ENCODE data around the gene CITED4. TPM values are rescaled to one million over a fixed set of nuclear protein-coding genes. Genes with fewer than 3 reads are reported as not detected.

The CITED4 gene
- total RNA-seq, 1 experiment from 2014 or later, result 9.5 TPM

DNA sequence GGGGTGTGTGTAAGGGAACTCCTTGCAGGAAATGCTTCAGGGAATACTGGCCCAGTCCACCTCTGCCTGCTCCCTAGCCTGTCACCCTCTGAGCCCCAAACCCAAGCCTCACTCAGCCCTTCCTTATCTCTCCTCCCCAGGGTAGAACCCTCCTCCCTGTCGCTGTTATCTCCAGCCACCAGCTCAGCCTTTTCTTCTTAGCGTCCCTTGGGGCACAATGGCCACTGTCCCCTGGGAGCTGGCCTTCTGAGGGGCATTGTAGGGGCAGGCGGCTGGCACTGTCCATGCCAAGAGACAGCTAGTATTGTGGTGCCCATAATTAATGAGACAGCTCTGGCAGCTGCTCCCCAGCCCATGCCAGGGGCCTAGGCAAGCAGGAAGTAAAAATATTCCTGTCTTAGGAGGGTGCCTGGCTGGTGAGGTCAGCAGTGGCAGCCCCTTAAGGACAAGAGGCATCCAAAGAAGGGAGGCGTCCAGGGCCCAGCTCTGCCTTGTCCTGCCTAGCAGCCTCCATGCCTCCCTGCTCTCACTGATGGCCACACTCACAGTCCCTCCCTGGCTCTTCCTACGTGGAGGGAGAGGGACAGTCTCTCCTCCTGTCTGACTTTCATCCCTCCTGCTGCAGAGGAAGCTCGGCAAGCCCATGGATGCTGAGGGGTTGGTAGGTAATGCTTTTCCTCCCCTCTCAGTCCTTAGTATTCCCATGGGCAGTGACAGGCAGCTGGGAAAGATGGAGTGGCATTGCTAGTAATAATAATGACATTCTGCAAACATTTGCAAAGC, 41.1 kb downstream of the CITED4 start:
- H2BK5ac ChIP-seq (ENCODE audit: insufficient read length, low read length), result no peak overlapping the region
- peaks cover 24% of the 10 kb centered on the region for H3K27me3 Mint-ChIP-seq (ENCODE audit: low read depth)

More for the DNA sequence above, 41.1 kb downstream of the CITED4 start:
- H2AFZ ChIP-seq (ENCODE audit: low read length), result no peak overlapping the region
- H4K8ac ChIP-seq (replicated peaks; ENCODE audit: insufficient read length, low read depth, low read length), result no peak overlapping the region
- no peak overlapping the region for H3T11ph ChIP-seq (ENCODE audit: low read length)
- no peak overlapping the region for H2BK15ac ChIP-seq (ENCODE audit: low read depth, low read length)
- H3K14ac ChIP-seq (ENCODE audit: insufficient read depth, low read length), result no peak overlapping the region
- no peak overlapping the region for H4K5ac ChIP-seq (ENCODE audit: insufficient read length, low read depth, low read length)
- no peaks in the 10 kb centered on the region; the same call in 1 of the 2 replicates for H3K27me3 ChIP-seq (ENCODE audit: insufficient read depth, low read length)
- H3K9me3 Mint-ChIP-seq, result no peaks in the 10 kb centered on the region
- H3K23me2 ChIP-seq (ENCODE audit: insufficient read length, low read depth, low read length, poor library complexity, severe bottlenecking), result peaks cover 7% of the 10 kb centered on the region
- no peak overlapping the region for H2BK120ac ChIP-seq (ENCODE audit: low read depth, low read length, poor library complexity, severe bottlenecking)
- no CpG with 5 or more reads among the region's 6 CpGs for WGBS (ENCODE audit: extremely low coverage, insufficient read length, low lambda C conversion rate)
- no peak overlapping the region for H3K4me2 ChIP-seq (ENCODE audit: insufficient read depth, insufficient read length, low read length)
- TF ChIP-seq, protein P1, sequence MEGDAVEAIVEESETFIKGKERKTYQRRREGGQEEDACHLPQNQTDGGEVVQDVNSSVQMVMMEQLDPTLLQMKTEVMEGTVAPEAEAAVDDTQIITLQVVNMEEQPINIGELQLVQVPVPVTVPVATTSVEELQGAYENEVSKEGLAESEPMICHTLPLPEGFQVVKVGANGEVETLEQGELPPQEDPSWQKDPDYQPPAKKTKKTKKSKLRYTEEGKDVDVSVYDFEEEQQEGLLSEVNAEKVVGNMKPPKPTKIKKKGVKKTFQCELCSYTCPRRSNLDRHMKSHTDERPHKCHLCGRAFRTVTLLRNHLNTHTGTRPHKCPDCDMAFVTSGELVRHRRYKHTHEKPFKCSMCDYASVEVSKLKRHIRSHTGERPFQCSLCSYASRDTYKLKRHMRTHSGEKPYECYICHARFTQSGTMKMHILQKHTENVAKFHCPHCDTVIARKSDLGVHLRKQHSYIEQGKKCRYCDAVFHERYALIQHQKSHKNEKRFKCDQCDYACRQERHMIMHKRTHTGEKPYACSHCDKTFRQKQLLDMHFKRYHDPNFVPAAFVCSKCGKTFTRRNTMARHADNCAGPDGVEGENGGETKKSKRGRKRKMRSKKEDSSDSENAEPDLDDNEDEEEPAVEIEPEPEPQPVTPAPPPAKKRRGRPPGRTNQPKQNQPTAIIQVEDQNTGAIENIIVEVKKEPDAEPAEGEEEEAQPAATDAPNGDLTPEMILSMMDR (conservative IDR thresholded peaks at IDR 0.05), result no peak
- peaks cover 8% of the 10 kb centered on the region; the same call in 1 of the 2 replicates for H3K4me1 ChIP-seq (ENCODE audit: insufficient read depth, low read length)
- H3K4me3 Mint-ChIP-seq, result no peak overlapping the region
- H4K91ac ChIP-seq (ENCODE audit: insufficient read length, low read depth, low read length), result no peak overlapping the region
- H2BK20ac ChIP-seq (ENCODE audit: low read depth, low read length, poor library complexity, severe bottlenecking), result no peak overlapping the region
- no peak overlapping the region for H3K56ac ChIP-seq (ENCODE audit: insufficient read length, low read depth, low read length)
- H3K23ac ChIP-seq (ENCODE audit: insufficient read length, low read depth, low read length), result no peak overlapping the region
- no peaks in the 10 kb centered on the region for H3K79me1 ChIP-seq (ENCODE audit: insufficient read depth, low read depth, low read length, poor library complexity, severe bottlenecking)
- H4K20me1 ChIP-seq (ENCODE audit: control insufficient read depth, insufficient read depth, insufficient read length), result no peaks in the 10 kb centered on the region
- H3K4me1 Mint-ChIP-seq, result peaks cover 23 to 33% of the 10 kb centered on the region in 2 experiments
- no peaks in the 10 kb centered on the region for H3K79me2 ChIP-seq (ENCODE audit: insufficient read depth, low read length)
- no peak overlapping the region for H3K4ac ChIP-seq (ENCODE audit: low read depth, low read length)
- no peaks in the 10 kb centered on the region for H3K9me3 ChIP-seq (ENCODE audit: control insufficient read depth, low read depth, low read length)
- H3K18ac ChIP-seq (ENCODE audit: insufficient read length, low read depth, low read length), result no peak overlapping the region
- no peaks in the 10 kb centered on the region for H3K36me3 Mint-ChIP-seq (ENCODE audit: insufficient read depth in 1 of 3, low read depth in 3 of 3)
- no peak overlapping the region for H3K9ac ChIP-seq (ENCODE audit: extremely low read depth, insufficient read length, low read length)
- no peak overlapping the region for H3K27ac ChIP-seq (ENCODE audit: insufficient read length, low read depth, low read length)
- H3K27ac Mint-ChIP-seq, result no peak overlapping the region
- H2AK5ac ChIP-seq (ENCODE audit: insufficient read length, low read length), result no peak overlapping the region
- H2BK12ac ChIP-seq (ENCODE audit: insufficient read length, low read depth, low read length), result no peak overlapping the region
- no peak for DNase-seq

All from H9 (cell line).